ENCODE measurements around the gene KCNJ16. TPM values are rescaled to one million over a fixed set of nuclear protein-coding genes. Genes with fewer than 3 reads are reported as not detected.

Gene KCNJ16
- total RNA-seq, 4 donors from 2014 or later, result 0.54 to 0.96 TPM; not detected in 2

GRCh38 chr17:70053241-70054234, 21.5 kb upstream of the KCNJ16 start:
- H3K27me3 ChIP-seq, result no peaks in the 10 kb centered on the region
- H3K4me1 ChIP-seq, result peaks cover 0 to 18% (median 0%) of the 10 kb centered on the region in 3 donors
- TF ChIP-seq EP300 (IDR thresholded peaks at IDR 0.05) (no peak), CTCF (IDR thresholded peaks at IDR 0.05) (no peak), POLR2AphosphoS5 (IDR thresholded peaks at IDR 0.05) (no peak), POLR2A (IDR thresholded peaks at IDR 0.05) (no peak)
- no peaks in the 10 kb centered on the region for H3K9me3 ChIP-seq
- peak; percentile 64 for ATAC-seq
- H3K36me3 ChIP-seq, result no peaks in the 10 kb centered on the region
- H3K4me3 ChIP-seq, result peak overlapping the region; percentile 34
- H3K27ac ChIP-seq, result peak overlapping the region; percentile 55 to 72 (median 59)
- WGBS, 2 donors (ENCODE audit: low coverage in 1 of 2), result 22 to 26% methylated on average over 12 of the region's 13 CpGs

GRCh38 chr17:70055000-70055399, 20.0 kb upstream of the KCNJ16 start:
- peak overlapping the region in 1 of 4 donors; percentile 0 for H3K27ac ChIP-seq

GRCh38 chr17:70059071-70059470, 16.0 kb upstream of the KCNJ16 start:
- no peaks in the 10 kb centered on the region for H3K27me3 ChIP-seq

More at GRCh38 chr17:70055000-70055399, 20.0 kb upstream of the KCNJ16 start:
- ATAC-seq, result no peak
- TF ChIP-seq EP300 (IDR thresholded peaks at IDR 0.05) (no peak), CTCF (IDR thresholded peaks at IDR 0.05) (no peak), POLR2AphosphoS5 (IDR thresholded peaks at IDR 0.05) (no peak), POLR2A (IDR thresholded peaks at IDR 0.05) (no peak)
- Histone ChIP-seq H3K4me1 (peaks cover 0 to 19% (median 0%) of the 10 kb centered on the region in 3 donors), H3K9me3 (no peaks in the 10 kb centered on the region), H3K27me3 (no peaks in the 10 kb centered on the region), H3K36me3 (no peaks in the 10 kb centered on the region), H3K4me3 (no peak overlapping the region)
- 72 to 75% methylated on average over 4 of the region's 4 CpGs for WGBS, 2 donors (ENCODE audit: low coverage in 1 of 2)

GRCh38 chr17:70059649-70060048, 15.4 kb upstream of the KCNJ16 start:
- TF ChIP-seq POLR2A (IDR thresholded peaks at IDR 0.05), result no peak
- TF ChIP-seq POLR2AphosphoS5 (IDR thresholded peaks at IDR 0.05), result no peak
- no peak for TF ChIP-seq EP300 (IDR thresholded peaks at IDR 0.05)
- no peak for TF ChIP-seq CTCF (IDR thresholded peaks at IDR 0.05)
- H3K4me1 ChIP-seq, result peaks cover 0 to 11% (median 0%) of the 10 kb centered on the region in 3 donors
- no peaks in the 10 kb centered on the region for H3K9me3 ChIP-seq
- no peaks in the 10 kb centered on the region for H3K36me3 ChIP-seq
- no peak for ATAC-seq
- no peak overlapping the region for H3K27ac ChIP-seq
- 68 to 69% methylated on average over 4 of the region's 4 CpGs for WGBS, 2 donors (ENCODE audit: low coverage in 1 of 2)
- H3K27me3 ChIP-seq, result no peaks in the 10 kb centered on the region
- H3K4me3 ChIP-seq, result no peak overlapping the region

More at GRCh38 chr17:70059071-70059470, 16.0 kb upstream of the KCNJ16 start:
- WGBS, 2 donors (ENCODE audit: low coverage in 1 of 2), result 67 to 85% methylated on average over 2 to 4 of the region's 4 CpGs
- Histone ChIP-seq H3K27ac (no peak overlapping the region), H3K36me3 (no peaks in the 10 kb centered on the region), H3K4me3 (no peak overlapping the region), H3K9me3 (no peaks in the 10 kb centered on the region), H3K4me1 (peaks cover 0 to 16% (median 0%) of the 10 kb centered on the region in 3 donors)
- ATAC-seq, result no peak
- no peak for TF ChIP-seq POLR2A (IDR thresholded peaks at IDR 0.05)
- TF ChIP-seq EP300 (IDR thresholded peaks at IDR 0.05), result no peak
- TF ChIP-seq POLR2AphosphoS5 (IDR thresholded peaks at IDR 0.05), result no peak
- TF ChIP-seq CTCF (IDR thresholded peaks at IDR 0.05), result no peak
